Stimulated activated CD8-positive, alpha-beta memory T cell treated with anti-CD3 and anti-CD28 coated beads, Interleukin-7, amount 100 ng/mL, for 24 hours (primary cell): Measurements from ENCODE around the gene LRRC8B.
"Not testable (repeated sequence)": the region's sequence is repeated elsewhere in the genome, so short reads cannot be mapped to it uniquely, and the experiment has no call there.

Source experiments
- DNase-seq: peaks from one replicate; pipeline ENCODE4 v3.0.0-alpha.2; 2020; ENCODE audit warnings: low read depth

The LRRC8B gene

GRCh38 chr1:89525169-89525855 lies 683 bp downstream of the LRRC8B start:
- DNase-seq: no peak

GRCh38 chr1:89527256-89527655 lies 2.6 kb downstream of the LRRC8B start:
- no peak for DNase-seq

GRCh38 chr1:89527750-89528381 lies 3.2 kb downstream of the LRRC8B start:
- DNase-seq: no peak

- no peak for DNase-seq
Observed at GRCh38 chr1:89528382-89528780, 3.8 kb downstream of the LRRC8B start.

- DNase-seq: no peak
Observed at GRCh38 chr1:89529196-89529595, 4.6 kb downstream of the LRRC8B start.

GRCh38 chr1:89530444-89531089 lies 5.9 kb downstream of the LRRC8B start:
- DNase-seq: no peak

GRCh38 chr1:89531480-89532139 lies 7.0 kb downstream of the LRRC8B start:
- no peak for DNase-seq

- DNase-seq: no peak
Observed at GRCh38 chr1:89532228-89532627, 7.6 kb downstream of the LRRC8B start.

- DNase-seq: no peak
Observed at GRCh38 chr1:89532866-89533265, 8.2 kb downstream of the LRRC8B start.

- no peak for DNase-seq
Observed at GRCh38 chr1:89535537-89535936, 10.9 kb downstream of the LRRC8B start.

GRCh38 chr1:89536555-89537341 lies 12.1 kb downstream of the LRRC8B start:
- DNase-seq: no peak

GRCh38 chr1:89538361-89538760 lies 13.7 kb downstream of the LRRC8B start:
- no peak for DNase-seq

- no peak for DNase-seq
Observed at GRCh38 chr1:89539128-89539527, 14.5 kb downstream of the LRRC8B start.

- no peak for DNase-seq
Observed at GRCh38 chr1:89540406-89540970, 15.9 kb downstream of the LRRC8B start.

GRCh38 chr1:89542345-89542744 lies 17.7 kb downstream of the LRRC8B start:
- DNase-seq: no peak

GRCh38 chr1:89543632-89544031 lies 19.0 kb downstream of the LRRC8B start:
- DNase-seq: not testable (repeated sequence)

GRCh38 chr1:89545264-89546038 lies 20.8 kb downstream of the LRRC8B start:
- DNase-seq: no peak

GRCh38 chr1:89546082-89546889 lies 21.7 kb downstream of the LRRC8B start:
- no peak for DNase-seq

GRCh38 chr1:89546934-89547562 lies 22.4 kb downstream of the LRRC8B start:
- DNase-seq: no peak
